ENCODE data around the gene MAL.

Gene MAL

DNA sequence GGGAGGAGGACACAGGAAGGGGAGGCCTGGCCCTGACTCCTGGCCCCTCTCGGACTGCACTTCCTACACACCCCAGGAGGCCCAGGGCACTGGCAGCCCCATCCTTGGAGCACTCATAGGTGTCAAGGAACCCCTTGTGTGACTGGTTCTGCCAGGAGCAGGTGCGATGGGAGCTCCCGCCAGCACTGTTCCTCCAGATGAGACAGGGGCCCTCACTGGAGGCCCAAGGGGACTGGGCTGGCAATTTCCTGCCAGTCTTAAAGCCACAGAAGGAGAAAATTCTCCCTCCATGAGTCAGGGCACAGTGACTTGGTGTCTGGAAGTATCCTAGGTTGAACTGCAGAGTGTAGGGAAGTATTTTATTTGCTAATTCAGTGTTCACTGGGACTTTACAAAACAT is 42.8 kb upstream of the MAL start:
- TF ChIP-seq, protein P1, sequence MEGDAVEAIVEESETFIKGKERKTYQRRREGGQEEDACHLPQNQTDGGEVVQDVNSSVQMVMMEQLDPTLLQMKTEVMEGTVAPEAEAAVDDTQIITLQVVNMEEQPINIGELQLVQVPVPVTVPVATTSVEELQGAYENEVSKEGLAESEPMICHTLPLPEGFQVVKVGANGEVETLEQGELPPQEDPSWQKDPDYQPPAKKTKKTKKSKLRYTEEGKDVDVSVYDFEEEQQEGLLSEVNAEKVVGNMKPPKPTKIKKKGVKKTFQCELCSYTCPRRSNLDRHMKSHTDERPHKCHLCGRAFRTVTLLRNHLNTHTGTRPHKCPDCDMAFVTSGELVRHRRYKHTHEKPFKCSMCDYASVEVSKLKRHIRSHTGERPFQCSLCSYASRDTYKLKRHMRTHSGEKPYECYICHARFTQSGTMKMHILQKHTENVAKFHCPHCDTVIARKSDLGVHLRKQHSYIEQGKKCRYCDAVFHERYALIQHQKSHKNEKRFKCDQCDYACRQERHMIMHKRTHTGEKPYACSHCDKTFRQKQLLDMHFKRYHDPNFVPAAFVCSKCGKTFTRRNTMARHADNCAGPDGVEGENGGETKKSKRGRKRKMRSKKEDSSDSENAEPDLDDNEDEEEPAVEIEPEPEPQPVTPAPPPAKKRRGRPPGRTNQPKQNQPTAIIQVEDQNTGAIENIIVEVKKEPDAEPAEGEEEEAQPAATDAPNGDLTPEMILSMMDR (IDR thresholded peaks at IDR 0.05; ENCODE audit: insufficient read depth, missing control alignments), result no peak
- DNase-seq (ENCODE audit: insufficient read length, low spot score), result no peak
- no peak for FAIRE-seq

DNA sequence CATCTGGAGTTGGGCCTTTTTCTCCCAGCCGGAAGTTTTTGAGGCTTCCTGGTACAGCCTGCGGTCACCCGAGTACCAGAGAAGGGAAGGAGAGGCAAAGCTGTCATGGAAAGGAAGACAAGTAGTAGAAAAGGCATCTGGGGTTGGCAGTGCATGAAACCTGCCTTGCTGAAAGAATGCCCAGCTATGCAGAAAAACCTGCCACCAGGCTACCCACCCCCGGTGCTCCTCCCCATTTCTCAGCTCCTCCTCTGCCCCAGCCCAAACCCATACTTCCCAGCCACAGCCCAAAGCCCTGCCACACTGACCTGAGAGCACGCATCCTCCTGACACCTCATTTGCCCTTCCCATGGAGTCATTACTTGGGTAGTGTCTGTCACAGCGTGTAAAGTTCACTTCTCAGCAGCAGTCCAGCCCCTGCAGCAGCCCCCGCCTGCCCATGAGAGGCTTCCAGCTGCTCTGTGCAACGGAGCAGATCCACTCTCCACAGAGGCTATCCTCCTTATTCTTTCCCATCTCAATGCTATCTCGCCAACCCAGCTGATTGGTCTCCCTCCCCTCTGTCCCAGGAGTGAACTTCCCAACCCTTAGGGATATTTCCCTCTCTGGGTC is 40.4 kb upstream of the MAL start:
- FAIRE-seq (no peak), DNase-seq (ENCODE audit: insufficient read length, low spot score) (no peak)
- TF ChIP-seq, protein P1 (IDR thresholded peaks at IDR 0.05; ENCODE audit: insufficient read depth, missing control alignments), result no peak

DNA sequence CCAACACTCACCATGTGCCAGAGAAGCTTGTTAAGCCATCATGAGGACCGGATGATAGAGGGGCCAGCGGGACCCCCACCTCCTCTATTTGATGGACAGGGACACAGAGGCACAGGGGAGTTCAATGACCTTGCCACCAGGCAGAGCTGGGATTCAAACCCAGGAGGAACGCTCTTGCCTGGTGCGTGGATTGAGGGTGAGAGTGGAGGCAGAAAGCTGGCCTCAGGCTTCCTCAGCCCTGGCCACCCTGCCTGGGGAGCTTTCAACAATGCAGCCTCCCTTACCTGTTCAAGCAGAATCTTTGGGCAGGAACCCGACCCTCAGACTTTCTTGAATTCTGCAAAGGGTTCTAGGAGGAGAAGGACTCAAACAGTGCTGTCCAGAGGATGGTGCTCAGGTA is 39.9 kb upstream of the MAL start:
- DNase-seq (ENCODE audit: insufficient read length, low spot score) (no peak), FAIRE-seq (no peak)
- TF ChIP-seq, protein P1 (IDR thresholded peaks at IDR 0.05; ENCODE audit: insufficient read depth, missing control alignments), result no peak

DNA sequence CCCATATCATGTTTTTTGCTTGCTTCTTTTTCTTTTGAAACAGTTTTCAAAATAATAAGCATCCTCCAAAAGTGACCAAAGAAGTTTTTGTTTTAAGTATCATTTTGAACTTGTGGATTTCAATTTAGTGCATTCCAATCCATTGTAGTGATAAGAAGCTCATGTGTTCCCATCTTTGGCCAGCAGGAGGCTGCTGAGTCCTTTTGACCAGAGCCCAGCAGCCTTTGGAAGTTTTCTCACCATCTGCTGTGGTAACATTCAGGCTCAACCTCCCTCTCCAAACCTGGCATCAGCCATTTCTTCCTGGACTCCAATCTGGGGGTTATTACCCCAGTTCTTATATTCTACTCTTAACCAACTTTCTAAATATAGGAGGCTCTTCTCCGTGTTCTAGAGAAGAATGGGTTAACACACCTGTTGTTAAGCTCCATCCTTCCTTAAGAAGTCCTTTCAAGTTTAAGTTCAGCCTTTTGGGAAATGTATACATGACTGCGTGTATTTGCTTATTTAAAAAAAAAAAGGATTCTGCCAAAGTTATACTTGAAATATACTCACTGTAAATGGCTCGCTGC is 39.0 kb upstream of the MAL start:
- DNase-seq (ENCODE audit: insufficient read length, low spot score) (peak; percentile 44), FAIRE-seq (no peak)
- TF ChIP-seq, protein P1 (IDR thresholded peaks at IDR 0.05; ENCODE audit: insufficient read depth, missing control alignments), result peak; percentile 79

DNA sequence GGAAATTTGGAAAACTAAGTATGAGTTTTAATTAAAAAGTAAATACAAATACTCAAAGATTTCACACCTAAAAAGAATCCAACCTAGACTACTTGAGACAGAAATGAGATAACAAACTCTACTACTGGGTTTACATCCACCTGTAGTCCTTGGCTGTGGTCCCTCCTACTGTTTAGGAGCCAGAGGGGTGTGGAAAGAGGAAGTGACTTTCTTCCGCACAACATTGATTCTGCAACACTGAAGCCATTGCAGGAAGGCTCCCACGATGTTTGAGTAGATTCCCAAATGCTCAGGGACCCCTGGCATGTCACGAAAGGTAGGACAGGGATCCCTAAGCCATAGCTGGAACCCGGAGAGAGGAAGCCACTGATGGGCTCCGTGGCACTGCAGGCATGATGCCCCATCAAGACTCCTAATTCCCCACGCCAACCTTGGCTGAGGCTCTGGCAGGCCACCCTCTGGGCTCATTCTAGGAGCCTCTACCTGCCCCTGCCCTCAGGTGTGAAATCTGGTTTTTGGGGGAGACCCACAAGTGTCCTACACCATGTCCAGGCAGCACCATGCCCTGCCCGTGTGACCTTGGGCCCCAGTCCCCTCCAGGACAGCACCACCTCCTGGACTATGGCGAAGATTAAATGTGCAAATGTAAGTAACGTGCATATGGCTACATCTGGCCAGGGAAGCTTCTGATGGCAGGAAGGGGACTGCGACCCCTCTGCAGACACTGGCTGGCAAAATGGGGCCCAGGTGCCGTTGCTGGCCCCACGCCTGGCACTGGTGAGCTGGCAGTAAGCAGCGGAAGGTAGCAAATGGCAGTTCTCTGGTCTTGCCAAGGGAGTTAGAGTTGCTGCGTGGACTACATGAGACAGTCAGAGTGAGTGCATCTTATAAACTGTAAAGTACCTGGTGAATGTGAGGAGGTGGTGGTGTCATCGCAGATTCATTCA is 38.2 kb upstream of the MAL start:
- DNase-seq (ENCODE audit: insufficient read length, low spot score) (no peak), FAIRE-seq (no peak)
- TF ChIP-seq, protein P1 (IDR thresholded peaks at IDR 0.05; ENCODE audit: insufficient read depth, missing control alignments), result no peak

DNA sequence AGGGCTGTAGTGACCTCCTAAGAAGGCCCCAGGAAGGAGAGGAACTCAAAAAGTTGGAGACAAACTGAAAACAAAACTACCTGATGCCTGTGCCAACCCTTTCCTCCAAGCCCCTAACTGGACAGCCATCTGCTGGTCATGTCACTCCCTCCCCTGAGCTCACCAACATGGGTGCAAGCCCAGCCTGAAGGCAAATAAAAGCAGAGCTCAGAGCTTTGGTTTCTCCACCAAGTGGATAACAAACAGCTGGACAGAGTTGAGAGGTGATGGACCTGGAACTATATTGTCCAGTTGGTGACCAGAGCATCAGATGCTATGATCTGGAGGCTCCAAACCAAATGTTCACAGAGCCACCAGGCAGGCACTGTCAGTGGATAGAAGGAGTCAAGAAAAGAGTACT is 34.6 kb upstream of the MAL start:
- TF ChIP-seq, protein P1 (IDR thresholded peaks at IDR 0.05; ENCODE audit: insufficient read depth, missing control alignments), result no peak
- FAIRE-seq, result no peak
- DNase-seq (ENCODE audit: insufficient read length, low spot score), result no peak

All from D721Med (cell line).